Suprapubic skin (tissue), 4 donors: Measurements from ENCODE around the gene GLT8D2. TPM values are rescaled to one million over a fixed set of nuclear protein-coding genes. Genes with fewer than 3 reads are reported as not detected.
A peak's percentile ranks its signal among the peaks of the same experiment; 100 is the strongest.
"Not testable (repeated sequence)": the region's sequence is repeated elsewhere in the genome, so short reads cannot be mapped to it uniquely, and the experiment has no call there.

Source experiments
- DNase-seq, 2 donors: peaks; one replicate each; pipeline ENCODE4 v3.0.0-alpha.2; 2019; ENCODE audit warnings: low spot score in 2 of 2
- H3K27ac ChIP-seq: fragments of 200-600 bp; sonication (generic); one replicate; pipeline ENCODE4 v1.5.1; 2019
- H3K27me3 ChIP-seq: fragments of 200-600 bp; sonication (generic); one replicate; pipeline ENCODE4 v1.5.1; 2019
- H3K36me3 ChIP-seq: fragments of 200-600 bp; sonication (generic); one replicate; pipeline ENCODE4 v1.5.1; 2019
- H3K4me1 ChIP-seq: fragments of 200-600 bp; sonication (generic); one replicate; pipeline ENCODE4 v1.5.1; 2019
- H3K4me3 ChIP-seq: fragments of 200-600 bp; sonication (generic); one replicate; pipeline ENCODE4 v1.5.1; 2019; ENCODE audit warnings: mild to moderate bottlenecking
- H3K9me3 ChIP-seq: fragments of 200-600 bp; sonication (generic); one replicate; pipeline ENCODE4 v1.5.1; 2019
- EP300 ChIP-seq: sonication (generic); formaldehyde crosslinking; IDR thresholded peaks from one replicate; pipeline ENCODE4 v1.6.1; 2017; ENCODE audit warnings: antibody characterized with exemption
- POLR2A ChIP-seq, 2 donors: fragments of 450-650 bp; IDR thresholded peaks; one replicate each; pipeline ENCODE4 v1.6.1; 2017; ENCODE audit warnings: antibody characterized with exemption in 2 of 2, mild to moderate bottlenecking in 2 of 2, moderate library complexity in 2 of 2
- POLR2AphosphoS5 ChIP-seq, 3 donors: sonication (generic); formaldehyde crosslinking; IDR thresholded peaks; one replicate each; pipeline ENCODE4 v1.6.1; 2017; ENCODE audit warnings: antibody characterized with exemption in 3 of 3
- WGBS: methylation state at CpG from one replicate; pipeline ENCODE4 v1.1.5; 2018; 5-methylcytosine and 5-hydroxymethylcytosine counted together
- total RNA-seq, 4 donors: library from RNA; depleted of rRNA; stranded (reverse); fragments of >200 nt; gene quantifications; one replicate each; pipeline ENCODE4 v1.1.0, GENCODE V29; 2016
- TF ChIP-seq, protein P1 (sequence below), 2 donors: fragments of 200-600 bp in 1 of 2; fragments of 450-650 bp in 1 of 2; sonication (generic) in 1 of 2; IDR thresholded peaks; one replicate each; pipeline ENCODE4 v1.5.1; 2016 to 2019; ENCODE audit warnings: antibody characterized with exemption in 2 of 2, mild to moderate bottlenecking in 1 of 2, moderate library complexity in 1 of 2

GLT8D2 gene
- total RNA-seq, 4 donors from 2014 or later: 1.1 to 4.5 (median 2.0) TPM

DNA sequence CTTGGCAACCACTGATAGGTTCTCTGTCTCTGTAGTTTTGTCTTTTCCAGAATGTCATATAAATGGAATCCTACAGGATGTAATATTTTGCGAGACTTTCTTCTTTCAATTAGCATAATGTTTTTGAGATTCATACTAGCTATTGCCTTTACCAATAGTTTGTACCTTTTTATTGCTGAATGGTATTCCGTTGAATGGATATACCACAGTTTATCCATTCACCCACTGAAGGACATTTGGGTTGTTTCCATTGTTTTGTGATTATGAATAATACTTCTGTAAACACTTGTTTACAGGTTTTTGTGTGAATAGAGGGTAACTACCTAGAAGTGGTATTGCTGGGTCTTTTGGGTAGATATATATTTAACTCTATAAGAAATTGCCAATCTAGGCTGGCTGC, 26.3 kb downstream of the GLT8D2 start:
- 73% methylated on average over 2 of the region's 2 CpGs for WGBS
- H3K9me3 ChIP-seq: no peaks in the 10 kb centered on the region
- no peaks in the 10 kb centered on the region for H3K27me3 ChIP-seq
- H3K4me1 ChIP-seq: no peaks in the 10 kb centered on the region
- H3K27ac ChIP-seq: no peak overlapping the region
- H3K36me3 ChIP-seq: no peaks in the 10 kb centered on the region
- H3K4me3 ChIP-seq: no peak overlapping the region
- DNase-seq: no peak
- no peak for TF ChIP-seq EP300
- no peak for TF ChIP-seq POLR2A (IDR thresholded peaks at IDR 0.05)
- no peak for TF ChIP-seq POLR2AphosphoS5 (IDR thresholded peaks at IDR 0.05)
- TF ChIP-seq, protein P1, sequence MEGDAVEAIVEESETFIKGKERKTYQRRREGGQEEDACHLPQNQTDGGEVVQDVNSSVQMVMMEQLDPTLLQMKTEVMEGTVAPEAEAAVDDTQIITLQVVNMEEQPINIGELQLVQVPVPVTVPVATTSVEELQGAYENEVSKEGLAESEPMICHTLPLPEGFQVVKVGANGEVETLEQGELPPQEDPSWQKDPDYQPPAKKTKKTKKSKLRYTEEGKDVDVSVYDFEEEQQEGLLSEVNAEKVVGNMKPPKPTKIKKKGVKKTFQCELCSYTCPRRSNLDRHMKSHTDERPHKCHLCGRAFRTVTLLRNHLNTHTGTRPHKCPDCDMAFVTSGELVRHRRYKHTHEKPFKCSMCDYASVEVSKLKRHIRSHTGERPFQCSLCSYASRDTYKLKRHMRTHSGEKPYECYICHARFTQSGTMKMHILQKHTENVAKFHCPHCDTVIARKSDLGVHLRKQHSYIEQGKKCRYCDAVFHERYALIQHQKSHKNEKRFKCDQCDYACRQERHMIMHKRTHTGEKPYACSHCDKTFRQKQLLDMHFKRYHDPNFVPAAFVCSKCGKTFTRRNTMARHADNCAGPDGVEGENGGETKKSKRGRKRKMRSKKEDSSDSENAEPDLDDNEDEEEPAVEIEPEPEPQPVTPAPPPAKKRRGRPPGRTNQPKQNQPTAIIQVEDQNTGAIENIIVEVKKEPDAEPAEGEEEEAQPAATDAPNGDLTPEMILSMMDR (IDR thresholded peaks at IDR 0.05): no peak

DNA sequence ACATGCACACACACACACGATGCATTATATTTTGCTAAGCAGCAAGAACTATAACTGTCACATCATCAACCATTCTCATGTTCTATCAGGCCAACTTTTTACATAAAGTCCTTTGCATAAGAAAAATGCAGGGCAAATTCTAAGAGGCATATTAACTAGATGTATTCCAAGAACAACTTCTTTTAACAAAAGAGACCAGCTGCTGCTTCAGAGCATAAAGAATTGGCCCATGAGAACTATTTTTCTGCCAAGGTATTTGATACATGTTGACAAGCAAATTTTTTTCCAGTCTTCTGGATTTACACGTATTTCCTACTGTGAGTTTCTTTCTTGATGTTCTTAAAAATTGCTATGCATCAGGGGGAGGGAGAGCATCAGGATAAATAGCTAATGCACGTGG, 27.2 kb downstream of the GLT8D2 start:
- no peak for DNase-seq
- TF ChIP-seq POLR2A (IDR thresholded peaks at IDR 0.05) (no peak), POLR2AphosphoS5 (IDR thresholded peaks at IDR 0.05) (no peak)
- Histone ChIP-seq H3K36me3 (no peaks in the 10 kb centered on the region), H3K9me3 (no peaks in the 10 kb centered on the region), H3K4me3 (no peak overlapping the region), H3K27ac (no peak overlapping the region), H3K4me1 (no peaks in the 10 kb centered on the region), H3K27me3 (no peaks in the 10 kb centered on the region)
- WGBS: 42% methylated on average over 3 of the region's 3 CpGs

DNA sequence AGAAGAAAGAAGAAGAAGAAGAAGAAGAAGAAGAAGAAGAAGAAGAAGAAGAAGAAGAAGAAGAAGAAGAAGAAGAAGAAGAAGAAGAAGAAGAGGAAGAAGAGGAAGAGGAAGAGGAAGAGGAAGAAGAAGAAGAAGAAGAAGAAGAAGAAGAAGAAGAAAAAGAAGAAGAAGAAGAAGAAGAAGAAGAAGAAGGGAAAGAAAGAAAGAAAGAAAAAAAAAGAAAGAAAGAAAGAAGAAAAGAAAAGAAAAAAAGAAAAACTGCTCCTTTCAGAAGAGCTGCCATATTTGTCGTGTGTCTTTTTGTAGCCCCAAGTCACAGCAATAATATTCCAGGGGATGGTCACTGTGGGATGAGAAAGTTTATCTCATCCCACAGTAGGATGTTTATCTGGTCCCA, 28.1 kb downstream of the GLT8D2 start:
- not testable (repeated sequence) for H3K9me3 ChIP-seq, H3K4me1 ChIP-seq, H3K36me3 ChIP-seq, H3K4me3 ChIP-seq, H3K27me3 ChIP-seq, H3K27ac ChIP-seq, DNase-seq
- 85% methylated on average over 1 of the region's 1 CpG for WGBS

DNA sequence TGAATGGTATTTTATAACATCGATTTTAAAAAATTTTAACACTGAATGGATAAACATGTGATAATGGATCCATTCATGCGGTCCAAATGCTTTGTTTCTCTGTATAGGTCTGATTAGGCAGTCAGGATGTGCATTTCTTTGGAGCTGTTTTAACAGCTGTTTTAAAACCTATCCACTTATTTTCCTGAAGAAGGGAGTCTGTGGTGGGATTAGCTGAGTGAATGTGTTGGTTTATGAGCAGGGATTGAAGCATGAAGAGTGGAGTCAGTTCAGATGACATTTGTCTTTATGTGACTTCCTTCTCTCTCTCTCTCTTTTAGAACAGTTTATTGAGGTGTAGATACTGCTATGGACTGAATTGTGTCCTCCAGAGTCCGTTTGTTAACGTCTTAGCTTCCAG, 37.7 kb downstream of the GLT8D2 start:
- TF ChIP-seq EP300 (no peak), POLR2AphosphoS5 (IDR thresholded peaks at IDR 0.05) (no peak), POLR2A (IDR thresholded peaks at IDR 0.05) (no peak)
- TF ChIP-seq, protein P1 (IDR thresholded peaks at IDR 0.05): no peak
- no peaks in the 10 kb centered on the region for H3K36me3 ChIP-seq
- H3K27ac ChIP-seq: no peak overlapping the region
- 70% methylated on average over 4 of the region's 4 CpGs for WGBS
- H3K4me3 ChIP-seq: no peak overlapping the region
- no peaks in the 10 kb centered on the region for H3K27me3 ChIP-seq
- DNase-seq: no peak
- no peaks in the 10 kb centered on the region for H3K9me3 ChIP-seq
- no peaks in the 10 kb centered on the region for H3K4me1 ChIP-seq

DNA sequence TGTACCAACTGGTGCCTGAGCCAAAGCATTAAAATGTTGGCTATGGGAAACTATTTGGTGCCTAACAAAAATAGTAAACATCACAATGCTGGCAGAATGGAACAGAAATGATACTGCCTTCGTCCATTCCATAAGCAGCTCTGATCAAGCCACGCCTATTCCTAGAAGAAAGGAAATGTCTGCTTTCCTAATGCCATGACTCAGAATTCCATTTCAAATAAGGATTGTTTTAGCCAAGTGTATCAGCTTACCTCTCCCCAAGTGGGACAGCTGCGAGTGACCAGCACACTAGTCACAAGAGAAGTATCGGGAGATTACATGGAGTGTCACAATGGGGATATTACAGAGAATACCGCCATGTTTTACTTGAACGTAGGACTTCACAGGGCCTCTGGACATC, 38.7 kb downstream of the GLT8D2 start:
- no peaks in the 10 kb centered on the region for H3K4me1 ChIP-seq
- no peak for DNase-seq
- H3K4me3 ChIP-seq: no peak overlapping the region
- H3K27me3 ChIP-seq: no peaks in the 10 kb centered on the region
- no peaks in the 10 kb centered on the region for H3K9me3 ChIP-seq
- WGBS: 69% methylated on average over 6 of the region's 6 CpGs
- peak overlapping the region; percentile 14 for H3K27ac ChIP-seq
- no peaks in the 10 kb centered on the region for H3K36me3 ChIP-seq
- TF ChIP-seq, protein P1 (IDR thresholded peaks at IDR 0.05): no peak
- TF ChIP-seq POLR2AphosphoS5 (IDR thresholded peaks at IDR 0.05) (no peak), POLR2A (IDR thresholded peaks at IDR 0.05) (no peak), EP300 (no peak)

DNA sequence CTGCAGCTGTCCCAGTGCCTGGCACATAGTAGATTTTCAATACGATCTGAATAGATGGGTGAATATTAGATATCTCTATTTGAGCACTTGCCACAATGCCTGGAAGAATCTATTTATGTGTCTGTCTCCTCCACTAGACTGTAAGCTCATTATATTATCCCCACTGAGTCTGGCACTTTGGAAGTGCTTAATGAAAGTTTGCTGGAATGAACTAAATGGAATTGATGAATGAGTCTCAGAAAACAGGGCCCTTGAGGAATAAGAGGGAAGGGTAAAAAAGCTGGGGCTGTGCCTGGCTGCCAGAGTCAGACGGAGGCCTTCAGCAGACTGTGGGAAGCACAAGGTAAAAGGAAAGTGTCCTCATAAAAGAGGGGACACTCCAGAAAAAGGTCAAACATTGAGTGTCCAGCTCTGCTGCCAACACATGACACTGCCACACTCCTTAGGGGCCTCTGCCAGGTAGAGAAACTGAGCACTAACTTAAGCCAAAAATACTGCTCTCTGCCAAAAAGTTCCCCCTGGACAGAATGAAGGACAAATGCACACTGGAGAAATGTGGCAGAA, 39.3 kb downstream of the GLT8D2 start:
- no peaks in the 10 kb centered on the region for H3K27me3 ChIP-seq
- no peaks in the 10 kb centered on the region for H3K36me3 ChIP-seq
- peak overlapping the region; percentile 14 for H3K27ac ChIP-seq
- H3K4me3 ChIP-seq: no peak overlapping the region
- no peaks in the 10 kb centered on the region for H3K4me1 ChIP-seq
- WGBS: 87% methylated on average over 2 of the region's 2 CpGs
- no peaks in the 10 kb centered on the region for H3K9me3 ChIP-seq
- TF ChIP-seq EP300 (no peak), POLR2AphosphoS5 (IDR thresholded peaks at IDR 0.05) (no peak), POLR2A (IDR thresholded peaks at IDR 0.05) (no peak)
- TF ChIP-seq, protein P1 (IDR thresholded peaks at IDR 0.05): no peak
- no peak for DNase-seq
